Stomach (tissue), 9 donors: ENCODE results near the gene MRPL53. TPM values are rescaled to one million over a fixed set of nuclear protein-coding genes. Genes with fewer than 3 reads are reported as not detected.
"Not testable (repeated sequence)": the region's sequence is repeated elsewhere in the genome, so short reads cannot be mapped to it uniquely, and the experiment has no call there.

Experiments used
- DNase-seq, 2 donors: peaks; one replicate each; pipeline versions ENCODE4 v3.0.0 to v3.0.0-alpha.2; 2013 to 2019
- H3K27ac ChIP-seq, 5 donors: fragments of 200-600 bp in 4 of 5; sonication (generic) in 4 of 5; one replicate each; pipeline ENCODE4 v1.5.1; 2013 to 2019; ENCODE audit warnings: mild to moderate bottlenecking in 1 of 5, moderate library complexity in 1 of 5
- H3K27me3 ChIP-seq, 3 donors: fragments of 200-600 bp; sonication (generic); one replicate each; pipeline ENCODE4 v1.5.1; 2017 to 2019; ENCODE audit warnings: mixed run types in 1 of 3
- H3K36me3 ChIP-seq, 4 donors: fragments of 200-600 bp; sonication (generic); 1 replicate in 3 of 4; 2 replicates in 1 of 4; pipeline ENCODE4 v1.5.1; 2016 to 2019
- H3K4me1 ChIP-seq, 4 donors: fragments of 200-600 bp; sonication (generic); one replicate each; pipeline ENCODE4 v1.5.1; 2016 to 2019
- H3K4me3 ChIP-seq, 4 donors: fragments of 200-600 bp; sonication (generic) in 3 of 4; one replicate each; pipeline ENCODE4 v1.5.1; 2016 to 2019; ENCODE audit warnings: mild to moderate bottlenecking in 1 of 4
- H3K9me3 ChIP-seq, 4 donors: fragments of 200-600 bp; sonication (generic); one replicate each; pipeline ENCODE4 v1.5.1; 2016 to 2019
- EP300 ChIP-seq: sonication (generic); formaldehyde crosslinking; IDR thresholded peaks from one replicate; pipeline ENCODE4 v1.6.1; 2017; ENCODE audit warnings: antibody characterized with exemption
- POLR2A ChIP-seq, 4 donors: fragments of 450-650 bp; IDR thresholded peaks; one replicate each; pipeline ENCODE4 v1.6.1; 2016; ENCODE audit warnings: antibody characterized with exemption in 4 of 4, control low read depth in 2 of 4, mild to moderate bottlenecking in 1 of 4, moderate library complexity in 1 of 4
- POLR2AphosphoS5 ChIP-seq, 3 donors: sonication (generic); formaldehyde crosslinking; IDR thresholded peaks; one replicate each; pipeline ENCODE4 v1.6.1; 2016; ENCODE audit warnings: antibody characterized with exemption in 3 of 3
- WGBS, 5 donors: extraction: QIAGEN DNeasy Blood & Tissue Kit in 3 of 5; methylation state at CpG; one replicate each; pipeline versions ENCODE4 v1.1.5 to v1.1.7; 2013 to 2018; 5-methylcytosine and 5-hydroxymethylcytosine counted together
- intact Hi-C: fragments of 100-400 bp; cut with DNase I; formaldehyde crosslinking; loops from one replicate; pipeline ENCODE4 v1.15.1; 2023; ENCODE audit warnings: low total_unique reads
- polyA plus RNA-seq, 3 donors: library from polyadenylated mRNA; stranded (reverse); fragments of 200-250 nt; gene quantifications; one replicate each; pipeline ENCODE4 v1.2.3, GENCODE V29; 2013
- total RNA-seq, 5 donors: library from RNA; depleted of rRNA; stranded (reverse); fragments of >200 nt; gene quantifications; one replicate each; pipeline versions ENCODE4 v1.1.0 to v1.2.3, GENCODE V29; 2014 to 2016
- TF ChIP-seq, protein P1 (sequence below), 7 experiments: fragments of 450-650 bp in 4 of 7; fragments of 200-600 bp in 3 of 7; sonication (generic) in 3 of 7; IDR thresholded peaks; one replicate each; pipeline ENCODE4 v1.5.1; 2016 to 2019; ENCODE audit warnings: antibody characterized with exemption in 7 of 7, control low read depth in 2 of 7, mild to moderate bottlenecking in 1 of 7
- donor health status: healthy with polysubstance abuse.
- donor health status: Bipolar disorder and iron deficiency.
- donor health status: healthy.

The MRPL53 gene
- total and polyA plus RNA-seq, 8 donors: 4.6 to 335 (median 81.3) TPM

DNA sequence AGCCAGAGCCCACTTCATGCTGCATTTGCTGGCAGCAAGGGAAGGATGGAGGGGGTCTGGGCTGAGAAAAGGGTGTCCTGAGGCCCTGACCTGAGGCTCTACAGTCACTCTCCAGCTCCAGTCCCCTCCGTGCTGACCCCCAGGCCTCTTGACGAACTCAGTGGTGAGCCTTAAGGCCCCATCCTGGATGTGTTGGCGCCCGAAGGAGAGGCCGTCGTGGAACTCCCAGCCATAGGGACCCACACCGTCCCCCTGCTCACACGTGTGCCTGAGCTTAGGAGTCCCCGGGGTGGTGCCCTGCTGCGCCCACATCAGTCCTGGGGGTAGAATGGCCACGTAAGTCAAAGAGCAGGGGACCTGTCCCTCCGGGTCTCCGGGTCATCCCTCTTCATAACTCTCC is 8.1 kb downstream of the MRPL53 start:
- Histone ChIP-seq H3K27ac (peak overlapping the region; percentile 89 to 94 (median 92)), H3K27me3 (no peaks in the 10 kb centered on the region), H3K4me1 (peaks cover 11 to 43% (median 31%) of the 10 kb centered on the region in 4 donors), H3K4me3 (peak overlapping the region; percentile 88 to 96 (median 89)), H3K36me3 (peaks cover 5 to 25% (median 25%) of the 10 kb centered on the region in 4 donors), H3K9me3 (no peaks in the 10 kb centered on the region)
- TF ChIP-seq POLR2AphosphoS5 (IDR thresholded peaks at IDR 0.05): no peak
- TF ChIP-seq EP300: no peak
- DNase-seq: no peak
- intact Hi-C loops: no loop called here
- 0 to 8% (median 4%) methylated on average over 8 to 13 of the region's 13 CpGs for WGBS, 5 donors

GRCh38 chr2:74462786-74463105 is 9.7 kb downstream of the MRPL53 start:
- Histone ChIP-seq H3K36me3 (peaks cover 5 to 25% (median 25%) of the 10 kb centered on the region in 4 donors), H3K4me1 (peaks cover 19 to 52% (median 40%) of the 10 kb centered on the region in 4 donors), H3K27me3 (no peaks in the 10 kb centered on the region), H3K9me3 (no peaks in the 10 kb centered on the region), H3K27ac (peak overlapping the region in 4 of 5 donors; percentile 32 to 43 (median 38)), H3K4me3 (no peak overlapping the region)
- DNase-seq: no peak
- WGBS, 5 donors: 66 to 83% (median 69%) methylated on average over 4 of the region's 4 CpGs
- intact Hi-C loops: no loop called here
- TF ChIP-seq POLR2A (IDR thresholded peaks at IDR 0.05): no peak
- no peak for TF ChIP-seq POLR2AphosphoS5 (IDR thresholded peaks at IDR 0.05)

GRCh38 chr2:74462054-74462785 is 10.3 kb downstream of the MRPL53 start:
- TF ChIP-seq POLR2AphosphoS5 (IDR thresholded peaks at IDR 0.05): no peak
- no peak for TF ChIP-seq EP300

DNA sequence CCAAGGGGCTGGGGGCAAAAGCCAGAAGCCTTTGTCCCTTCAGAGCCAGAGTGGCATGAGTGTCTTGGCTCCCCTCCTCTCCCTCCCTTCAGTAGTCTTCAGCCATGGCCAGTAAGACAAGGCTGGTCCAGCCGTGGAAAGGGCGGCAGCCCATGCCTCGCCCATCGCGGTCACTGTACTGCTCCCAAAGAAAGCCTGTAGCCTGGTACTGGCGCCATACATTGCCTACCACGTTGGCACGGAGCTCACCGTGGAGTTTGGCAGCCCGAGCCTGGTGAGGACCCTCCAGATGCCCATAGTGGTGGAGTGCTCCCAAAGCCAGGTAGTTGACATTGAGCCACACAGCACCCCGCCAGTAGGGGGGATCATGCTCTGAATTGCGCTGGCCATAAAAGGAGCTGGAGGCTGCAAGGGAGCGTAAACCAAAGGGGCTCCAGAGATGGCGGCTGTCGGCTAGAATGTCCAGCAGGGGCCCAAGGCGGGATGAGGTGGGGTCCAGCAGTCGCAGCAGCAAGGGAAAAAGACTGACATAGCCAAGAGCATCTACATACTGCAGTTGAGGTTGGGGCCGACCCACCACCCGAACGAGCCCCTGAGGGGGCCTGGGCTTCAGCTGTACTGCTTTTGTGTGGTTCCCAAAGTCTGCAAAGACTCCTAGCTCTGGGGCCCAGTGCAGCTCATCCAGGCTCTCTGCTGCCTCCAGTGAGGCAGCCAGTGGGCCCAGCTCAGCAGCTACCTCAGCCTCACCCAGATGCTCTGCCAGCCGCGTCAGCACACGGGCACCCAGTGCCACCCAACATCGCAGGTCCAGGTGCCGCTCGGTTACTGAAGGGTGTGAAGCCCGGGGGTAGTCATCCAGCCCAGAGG is 11.1 kb downstream of the MRPL53 start:
- Histone ChIP-seq H3K4me1 (peaks cover 28 to 62% (median 51%) of the 10 kb centered on the region in 4 donors), H3K27ac (no peak overlapping the region), H3K4me3 (no peak overlapping the region), H3K27me3 (no peaks in the 10 kb centered on the region), H3K9me3 (no peaks in the 10 kb centered on the region), H3K36me3 (peaks cover 5 to 25% (median 25%) of the 10 kb centered on the region in 4 donors)
- no peak for DNase-seq
- no peak for TF ChIP-seq EP300
- TF ChIP-seq POLR2AphosphoS5 (IDR thresholded peaks at IDR 0.05): peak in 1 of 3 donors; percentile 4
- WGBS, 5 donors: 86 to 92% (median 89%) methylated on average over 14 to 27 of the region's 27 CpGs
- intact Hi-C loops: no loop called here

More at GRCh38 chr2:74462054-74462785, 10.3 kb downstream of the MRPL53 start:
- H3K4me3 ChIP-seq: no peak overlapping the region
- intact Hi-C loops: no loop called here
- H3K4me1 ChIP-seq: peaks cover 20 to 57% (median 43%) of the 10 kb centered on the region in 4 donors
- no peak for DNase-seq
- H3K27ac ChIP-seq: peak overlapping the region in 2 of 5 donors; percentile 32 to 43
- H3K36me3 ChIP-seq: peaks cover 5 to 25% (median 25%) of the 10 kb centered on the region in 4 donors
- 87 to 92% (median 88%) methylated on average over 11 to 20 of the region's 20 CpGs for WGBS, 5 donors
- H3K27me3 ChIP-seq: no peaks in the 10 kb centered on the region
- H3K9me3 ChIP-seq: no peaks in the 10 kb centered on the region

GRCh38 chr2:74460187-74460586 is 12.3 kb downstream of the MRPL53 start:
- H3K9me3 ChIP-seq, DNase-seq, H3K4me3 ChIP-seq, H3K27me3 ChIP-seq, intact Hi-C loops, H3K27ac ChIP-seq: not testable (repeated sequence)
- Histone ChIP-seq H3K4me1 (peaks cover 41 to 65% (median 55%) of the 10 kb centered on the region in 4 donors), H3K36me3 (peaks cover 5 to 25% (median 25%) of the 10 kb centered on the region in 4 donors)
- 54 to 72% (median 63%) methylated on average over 4 to 10 of the region's 10 CpGs for WGBS, 5 donors

DNA sequence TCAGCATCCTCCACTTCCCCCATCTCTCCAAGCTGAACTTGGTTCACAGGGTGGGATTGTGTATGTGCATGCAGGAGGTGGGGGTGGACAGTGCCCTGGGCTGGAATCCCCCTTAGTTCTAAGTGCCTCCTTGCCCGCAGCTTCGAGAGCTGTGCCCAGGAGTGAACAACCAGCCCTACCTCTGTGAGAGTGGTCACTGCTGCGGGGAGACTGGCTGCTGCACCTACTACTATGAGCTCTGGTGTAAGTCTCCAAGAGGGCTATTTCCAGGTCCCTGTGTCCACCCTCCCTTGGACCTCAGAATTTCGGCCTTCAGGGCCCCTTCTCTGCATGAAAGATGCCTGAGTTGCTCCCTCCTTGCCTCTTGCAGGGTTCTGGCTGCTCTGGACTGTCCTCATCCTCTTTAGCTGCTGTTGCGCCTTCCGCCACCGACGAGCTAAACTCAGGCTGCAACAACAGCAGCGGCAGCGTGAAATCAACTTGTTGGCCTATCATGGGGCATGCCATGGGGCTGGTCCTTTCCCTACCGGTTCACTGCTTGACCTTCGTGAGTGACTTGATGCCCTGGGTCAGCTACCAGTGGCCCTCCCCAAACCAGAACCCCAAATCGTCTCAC is 12.9 kb downstream of the MRPL53 start:
- peak overlapping the region in 3 of 4 donors; percentile 71 to 81 (median 74) for H3K4me3 ChIP-seq
- 65 to 73% (median 67%) methylated on average over 12 to 13 of the region's 13 CpGs for whole genome bisulfite sequencing, 5 donors
- H3K36me3 ChIP-seq: peaks cover 5 to 25% (median 25%) of the 10 kb centered on the region in 4 donors
- intact Hi-C loops, DNase-seq, H3K27me3 ChIP-seq, H3K9me3 ChIP-seq: not testable (repeated sequence)
- peak overlapping the region in 2 of 5 donors; percentile 97 to 99 for H3K27ac ChIP-seq
- peak in 1 of 3 donors; percentile 3 for TF ChIP-seq POLR2AphosphoS5 (IDR thresholded peaks at IDR 0.05)
- H3K4me1 ChIP-seq: peaks cover 42 to 65% (median 53%) of the 10 kb centered on the region in 4 donors

- no peak for TF ChIP-seq POLR2AphosphoS5 (IDR thresholded peaks at IDR 0.05)
- TF ChIP-seq POLR2A (IDR thresholded peaks at IDR 0.05): no peak
- TF ChIP-seq, protein P1, sequence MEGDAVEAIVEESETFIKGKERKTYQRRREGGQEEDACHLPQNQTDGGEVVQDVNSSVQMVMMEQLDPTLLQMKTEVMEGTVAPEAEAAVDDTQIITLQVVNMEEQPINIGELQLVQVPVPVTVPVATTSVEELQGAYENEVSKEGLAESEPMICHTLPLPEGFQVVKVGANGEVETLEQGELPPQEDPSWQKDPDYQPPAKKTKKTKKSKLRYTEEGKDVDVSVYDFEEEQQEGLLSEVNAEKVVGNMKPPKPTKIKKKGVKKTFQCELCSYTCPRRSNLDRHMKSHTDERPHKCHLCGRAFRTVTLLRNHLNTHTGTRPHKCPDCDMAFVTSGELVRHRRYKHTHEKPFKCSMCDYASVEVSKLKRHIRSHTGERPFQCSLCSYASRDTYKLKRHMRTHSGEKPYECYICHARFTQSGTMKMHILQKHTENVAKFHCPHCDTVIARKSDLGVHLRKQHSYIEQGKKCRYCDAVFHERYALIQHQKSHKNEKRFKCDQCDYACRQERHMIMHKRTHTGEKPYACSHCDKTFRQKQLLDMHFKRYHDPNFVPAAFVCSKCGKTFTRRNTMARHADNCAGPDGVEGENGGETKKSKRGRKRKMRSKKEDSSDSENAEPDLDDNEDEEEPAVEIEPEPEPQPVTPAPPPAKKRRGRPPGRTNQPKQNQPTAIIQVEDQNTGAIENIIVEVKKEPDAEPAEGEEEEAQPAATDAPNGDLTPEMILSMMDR (IDR thresholded peaks at IDR 0.05): no peak
These were observed 13.5 kb downstream of the MRPL53 start for GRCh38 chr2:74458938-74459363.

More at GRCh38 chr2:74458938-74459363, 13.5 kb downstream of the MRPL53 start:
- Histone ChIP-seq H3K4me1 (peaks cover 39 to 63% (median 49%) of the 10 kb centered on the region in 4 donors), H3K27ac (peak overlapping the region; percentile 69 to 99 (median 97)), H3K4me3 (peak overlapping the region; percentile 67 to 81 (median 72)), H3K36me3 (peaks cover 5 to 25% (median 25%) of the 10 kb centered on the region in 4 donors), H3K9me3 (no peaks in the 10 kb centered on the region), H3K27me3 (no peaks in the 10 kb centered on the region)
- intact Hi-C loops: no loop called here
- DNase-seq: no peak
- 2 to 4% (median 2%) methylated on average over 10 of the region's 10 CpGs for WGBS, 5 donors
